ENCODE data around the gene SEC14L2.

DNA sequence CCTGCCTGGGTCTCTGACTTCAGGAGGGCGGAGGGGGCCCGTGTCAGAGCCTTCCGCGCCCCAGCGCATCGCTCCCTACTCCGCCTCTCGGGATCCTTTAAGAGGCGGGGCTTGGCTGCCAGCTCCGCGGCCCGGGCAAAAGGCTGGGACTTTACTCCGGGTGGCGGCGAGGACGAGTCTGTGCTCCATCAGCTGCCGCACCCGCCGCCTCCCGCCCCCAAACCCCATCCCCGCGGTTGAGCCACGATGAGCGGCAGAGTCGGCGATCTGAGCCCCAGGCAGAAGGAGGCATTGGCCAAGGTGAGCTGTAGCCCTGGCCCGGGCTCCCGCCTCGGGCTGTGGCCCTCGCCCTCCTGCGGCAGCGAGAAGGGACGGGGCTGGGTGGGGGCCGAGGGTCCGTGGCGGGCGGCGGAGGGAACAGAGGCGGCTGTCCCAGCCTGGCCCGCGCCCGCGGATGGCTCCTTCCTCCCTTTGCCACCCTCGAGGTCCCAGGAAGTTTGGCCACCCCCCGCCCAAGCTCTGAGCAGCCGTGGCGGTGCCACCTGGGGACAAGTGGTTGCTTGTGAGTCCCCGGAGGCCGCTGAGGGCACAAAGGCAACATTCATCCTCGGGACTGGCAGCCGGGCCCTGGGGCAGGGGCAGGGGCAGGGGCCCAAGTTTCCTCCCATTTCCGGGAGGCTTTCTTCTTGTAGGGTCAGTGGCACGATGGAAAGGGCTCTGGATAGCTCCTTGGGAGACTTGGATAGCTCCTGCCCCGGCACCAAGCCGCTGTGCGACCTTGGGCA lies at the start of gene SEC14L2:
- TF ChIP-seq, protein P1, sequence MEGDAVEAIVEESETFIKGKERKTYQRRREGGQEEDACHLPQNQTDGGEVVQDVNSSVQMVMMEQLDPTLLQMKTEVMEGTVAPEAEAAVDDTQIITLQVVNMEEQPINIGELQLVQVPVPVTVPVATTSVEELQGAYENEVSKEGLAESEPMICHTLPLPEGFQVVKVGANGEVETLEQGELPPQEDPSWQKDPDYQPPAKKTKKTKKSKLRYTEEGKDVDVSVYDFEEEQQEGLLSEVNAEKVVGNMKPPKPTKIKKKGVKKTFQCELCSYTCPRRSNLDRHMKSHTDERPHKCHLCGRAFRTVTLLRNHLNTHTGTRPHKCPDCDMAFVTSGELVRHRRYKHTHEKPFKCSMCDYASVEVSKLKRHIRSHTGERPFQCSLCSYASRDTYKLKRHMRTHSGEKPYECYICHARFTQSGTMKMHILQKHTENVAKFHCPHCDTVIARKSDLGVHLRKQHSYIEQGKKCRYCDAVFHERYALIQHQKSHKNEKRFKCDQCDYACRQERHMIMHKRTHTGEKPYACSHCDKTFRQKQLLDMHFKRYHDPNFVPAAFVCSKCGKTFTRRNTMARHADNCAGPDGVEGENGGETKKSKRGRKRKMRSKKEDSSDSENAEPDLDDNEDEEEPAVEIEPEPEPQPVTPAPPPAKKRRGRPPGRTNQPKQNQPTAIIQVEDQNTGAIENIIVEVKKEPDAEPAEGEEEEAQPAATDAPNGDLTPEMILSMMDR (IDR thresholded peaks at IDR 0.05) = no peak
- peak; percentile 18 for TF ChIP-seq POLR2A (IDR thresholded peaks at IDR 0.05)
